Activated naive CD4-positive, alpha-beta T cell treated with anti-CD3 and anti-CD28 coated beads for 36 hours (primary cell): ENCODE data around the gene KLF7. TPM values are rescaled to one million over a fixed set of nuclear protein-coding genes. Genes with fewer than 3 reads are reported as not detected.

ENCODE experiments used
- CTCF ChIA-PET: fragments of 350-600 bp; sonication (Branson Sonifier 250); formaldehyde crosslinking; loops from one replicate; lab custom pipeline; 2021; ENCODE audit warnings: antibody characterized with exemption; lab: Charles Lee
- DNase-seq: peaks from one replicate; pipeline ENCODE4 v3.0.0-alpha.2; 2020
- H3K27ac Mint-ChIP-seq: one replicate; pipeline ENCODE4 v1.8.0; 2021; ENCODE audit warnings: mild to moderate bottlenecking, mixed read lengths
- H3K27me3 Mint-ChIP-seq: one replicate; pipeline ENCODE4 v1.8.0; 2021; ENCODE audit warnings: low read depth, mixed read lengths
- H3K36me3 Mint-ChIP-seq: one replicate; pipeline ENCODE4 v1.8.0; 2021; ENCODE audit warnings: low read depth, mixed read lengths
- H3K4me1 Mint-ChIP-seq: one replicate; pipeline ENCODE4 v1.8.0; 2021; ENCODE audit warnings: low read depth, mixed read lengths
- H3K4me3 Mint-ChIP-seq: one replicate; pipeline ENCODE4 v1.8.0; 2021; ENCODE audit warnings: mild to moderate bottlenecking, moderate library complexity, mixed read lengths
- H3K9me3 Mint-ChIP-seq: one replicate; pipeline ENCODE4 v1.8.0; 2021; ENCODE audit warnings: mixed read lengths
- intact Hi-C: fragments of 100-400 bp; cut with micrococcal nuclease; formaldehyde crosslinking; loops from one replicate; pipeline ENCODE4 v1.15.1; 2023
- total RNA-seq, 2 experiments: library from RNA; stranded (reverse); gene quantifications; one replicate each; pipeline ENCODE4 v1.2.3, GENCODE V29; 2021

Gene KLF7
- total RNA-seq, 2 experiments from 2014 or later = 30.1 to 32.2 TPM

DNA sequence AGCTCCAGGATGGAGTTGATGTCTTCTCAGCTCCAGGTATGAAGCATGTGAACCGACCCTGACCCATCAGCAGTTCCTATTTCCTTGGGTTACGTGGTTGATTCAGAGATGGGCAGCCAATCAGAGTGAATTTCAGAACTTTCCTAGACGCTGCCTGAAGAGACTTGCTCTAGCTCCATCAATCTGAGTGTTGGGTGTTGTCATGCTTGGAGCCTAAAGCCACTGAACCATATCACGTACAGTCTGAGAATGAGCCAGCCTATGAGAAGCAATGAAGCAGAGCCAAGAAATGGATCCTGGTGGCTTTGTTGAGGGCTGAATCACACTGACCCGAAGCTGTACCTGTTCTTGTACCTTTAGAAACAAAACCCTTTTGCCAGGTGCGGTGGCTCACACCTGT is 19.6 kb upstream of the KLF7 start:
- CTCF ChIA-PET = no interaction called here
- peaks cover 5% of the 10 kb centered on the region for H3K4me1 Mint-ChIP-seq
- H3K9me3 Mint-ChIP-seq = peaks cover 1% of the 10 kb centered on the region
- H3K36me3 Mint-ChIP-seq = peaks cover 1% of the 10 kb centered on the region
- no peak overlapping the region for H3K4me3 Mint-ChIP-seq
- DNase-seq = no peak
- intact Hi-C loops = loop anchor here (2.0 kb wide), 1 partner anchor 39 kb away; no protein-coding TSS in a partner anchor
- no peak overlapping the region for H3K27ac Mint-ChIP-seq
- no peaks in the 10 kb centered on the region for H3K27me3 Mint-ChIP-seq

DNA sequence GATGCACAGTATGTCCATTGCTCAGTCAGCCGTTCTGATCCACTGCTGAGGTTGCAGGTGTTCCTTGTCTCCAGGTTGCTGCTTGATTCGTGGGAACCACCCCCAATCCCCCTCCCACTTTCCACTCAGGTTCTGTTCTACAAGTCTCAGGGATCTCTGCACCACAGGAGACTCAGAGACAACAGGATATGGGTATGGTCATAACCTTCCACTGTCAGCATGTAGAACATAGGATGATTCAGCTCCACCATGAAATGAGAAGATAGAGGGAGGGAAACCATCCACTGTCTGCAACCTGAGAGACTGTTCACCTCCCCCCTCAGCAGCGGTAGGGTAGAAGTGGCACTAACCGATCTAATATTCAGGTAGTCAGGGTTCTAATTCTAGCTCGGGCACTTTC is 19.0 kb upstream of the KLF7 start:
- Mint-ChIP-seq H3K36me3 (peaks cover 1% of the 10 kb centered on the region), H3K4me1 (peaks cover 5% of the 10 kb centered on the region), H3K4me3 (no peak overlapping the region), H3K27me3 (no peaks in the 10 kb centered on the region), H3K27ac (no peak overlapping the region), H3K9me3 (peaks cover 1% of the 10 kb centered on the region)
- CTCF ChIA-PET = no interaction called here
- DNase-seq = peak; percentile 11
- intact Hi-C loops = loop anchor here (2.0 kb wide), 1 partner anchor 40 kb away; no protein-coding TSS in a partner anchor

DNA sequence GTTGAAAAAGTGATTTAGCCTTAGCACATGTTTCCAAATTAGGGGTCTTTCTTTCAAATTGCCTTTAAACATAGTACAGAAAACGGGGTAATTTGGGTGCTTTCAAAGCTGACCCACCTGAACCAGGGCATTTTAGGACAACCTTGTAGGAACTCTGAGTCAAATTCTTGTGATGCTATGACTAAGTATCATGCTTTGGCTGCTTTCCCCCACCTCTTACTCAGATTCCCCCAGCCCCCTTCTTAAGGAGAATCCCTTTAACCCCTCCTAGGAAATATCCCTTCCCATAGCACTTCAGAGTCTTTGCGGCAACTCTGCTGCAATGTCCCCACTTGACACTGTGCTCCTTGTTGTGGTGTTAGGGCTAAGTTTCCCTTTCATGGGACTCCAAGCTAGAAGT is 18.6 kb upstream of the KLF7 start:
- H3K4me3 Mint-ChIP-seq = no peak overlapping the region

DNA sequence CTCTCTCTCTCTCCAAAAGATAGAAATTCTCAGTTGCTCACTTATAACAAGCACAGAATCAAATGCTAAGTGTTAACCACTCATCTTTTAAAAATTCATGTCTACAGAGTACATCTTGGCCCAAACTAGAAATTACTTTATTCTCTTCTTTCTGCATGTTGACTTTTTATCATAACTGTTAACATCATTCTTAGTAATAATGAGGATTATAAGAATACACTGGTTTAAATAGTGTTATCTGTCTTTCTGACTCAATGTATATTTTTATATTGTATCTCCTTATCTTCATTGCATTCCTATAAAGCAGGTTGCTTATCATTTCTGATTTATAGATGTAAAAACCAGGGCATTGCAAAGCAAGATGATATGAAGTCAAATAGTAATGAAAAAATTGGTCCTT is 17.8 kb upstream of the KLF7 start:
- intact Hi-C loops = no loop called here
- Mint-ChIP-seq H3K4me1 (peaks cover 5% of the 10 kb centered on the region), H3K27me3 (no peaks in the 10 kb centered on the region), H3K9me3 (peaks cover 1% of the 10 kb centered on the region), H3K4me3 (no peak overlapping the region), H3K27ac (no peak overlapping the region), H3K36me3 (peaks cover 1% of the 10 kb centered on the region)
- DNase-seq = no peak
- CTCF ChIA-PET = no interaction called here

More for the DNA sequence above, 18.6 kb upstream of the KLF7 start:
- peaks cover 1% of the 10 kb centered on the region for H3K9me3 Mint-ChIP-seq
- H3K27ac Mint-ChIP-seq = no peak overlapping the region
- no peaks in the 10 kb centered on the region for H3K27me3 Mint-ChIP-seq
- no peak for DNase-seq
- CTCF ChIA-PET = no interaction called here
- H3K4me1 Mint-ChIP-seq = peaks cover 5% of the 10 kb centered on the region
- intact Hi-C loops = loop anchor here (2.0 kb wide), 1 partner anchor 40 kb away; no protein-coding TSS in a partner anchor
- H3K36me3 Mint-ChIP-seq = peaks cover 1% of the 10 kb centered on the region

DNA sequence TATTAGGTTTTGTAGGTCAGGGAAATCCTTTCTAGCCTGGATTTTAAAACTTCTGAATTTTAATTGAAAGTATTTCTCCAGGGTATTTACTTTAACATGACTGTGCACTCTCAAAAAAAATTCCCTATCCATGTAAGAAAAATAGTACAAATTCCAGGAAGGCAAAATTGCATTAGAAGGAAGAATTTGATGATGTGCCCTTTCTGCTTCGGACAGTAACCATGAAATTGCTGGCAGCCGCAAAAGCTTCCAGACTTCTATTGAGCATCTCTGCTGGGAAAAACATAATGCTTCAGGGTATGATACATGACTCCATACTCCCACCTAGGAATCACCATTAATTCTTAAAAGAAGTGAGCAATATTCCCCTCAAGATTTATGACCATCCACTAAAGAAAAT is 17.2 kb upstream of the KLF7 start:
- Mint-ChIP-seq H3K36me3 (peaks cover 1% of the 10 kb centered on the region), H3K4me3 (no peak overlapping the region)
- intact Hi-C loops = no loop called here

DNA sequence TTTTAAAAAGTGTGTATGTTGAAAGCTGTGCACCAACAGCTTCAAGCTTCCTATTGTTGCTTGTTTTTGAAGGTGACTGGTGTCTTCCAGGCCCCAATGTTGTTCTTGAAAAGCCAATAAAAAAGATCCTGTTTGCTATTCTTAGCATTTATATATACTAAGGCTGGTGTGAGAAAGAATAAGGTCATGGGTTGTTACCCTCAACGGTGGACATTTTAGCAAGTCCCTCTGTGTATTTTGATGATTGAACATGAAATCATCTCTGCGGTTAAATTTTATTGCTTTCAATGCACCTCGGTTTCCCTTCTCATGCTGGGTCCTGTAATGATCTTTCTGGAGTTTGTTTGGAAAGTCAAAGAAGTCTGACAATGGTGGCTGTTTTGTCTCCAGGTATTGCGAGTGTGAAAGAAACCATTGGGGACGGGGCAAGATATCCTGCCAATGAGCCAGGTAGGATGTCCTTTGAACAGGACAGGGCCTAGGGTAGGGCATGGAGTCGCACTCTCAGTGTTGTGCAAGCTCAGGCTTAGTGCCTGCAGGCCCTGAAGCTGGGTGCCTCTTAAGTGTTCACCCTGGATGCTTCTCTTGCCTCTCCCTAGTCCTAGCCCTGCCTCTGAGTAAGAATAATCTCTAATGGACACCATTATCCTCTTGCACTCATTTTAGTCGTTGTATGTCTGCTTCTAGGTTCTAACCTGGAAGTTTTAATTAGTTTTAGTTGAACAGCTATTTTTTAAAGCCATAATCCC is 16.0 kb upstream of the KLF7 start:
- Mint-ChIP-seq H3K27ac (no peak overlapping the region), H3K27me3 (no peaks in the 10 kb centered on the region), H3K4me1 (peaks cover 7% of the 10 kb centered on the region), H3K4me3 (no peak overlapping the region), H3K36me3 (peaks cover 1% of the 10 kb centered on the region), H3K9me3 (peaks cover 1% of the 10 kb centered on the region)
- intact Hi-C loops = no loop called here
- CTCF ChIA-PET = interaction anchor here (1.5 kb wide), 1 partner anchor 21 kb away, joined by 4 read pairs; no protein-coding TSS in a partner anchor
- no peak for DNase-seq

More for the DNA sequence above, 17.2 kb upstream of the KLF7 start:
- no peak for DNase-seq
- H3K27me3 Mint-ChIP-seq = no peaks in the 10 kb centered on the region
- H3K27ac Mint-ChIP-seq = no peak overlapping the region
- peaks cover 5% of the 10 kb centered on the region for H3K4me1 Mint-ChIP-seq
- CTCF ChIA-PET = no interaction called here
- peaks cover 1% of the 10 kb centered on the region for H3K9me3 Mint-ChIP-seq

DNA sequence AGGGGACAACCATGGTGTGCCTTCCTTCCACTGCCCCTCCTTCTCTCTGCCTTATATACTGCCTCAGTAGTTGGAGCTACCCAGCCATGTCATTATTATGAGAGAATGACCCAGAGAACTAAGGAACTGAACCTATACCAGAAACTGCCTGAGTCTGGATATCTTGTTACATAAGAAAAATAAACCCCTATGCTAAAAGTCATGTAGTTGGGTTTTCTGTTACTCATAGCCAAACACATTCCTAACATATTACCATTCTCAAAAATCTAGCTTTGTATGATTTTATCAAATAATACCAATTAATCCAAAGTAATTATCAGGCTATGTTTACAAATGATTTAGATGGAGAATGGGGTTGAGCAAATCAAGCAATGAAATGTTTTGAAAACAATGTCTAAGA is 15.0 kb upstream of the KLF7 start:
- peaks cover 11% of the 10 kb centered on the region for H3K4me1 Mint-ChIP-seq
- no peak overlapping the region for H3K4me3 Mint-ChIP-seq
- CTCF ChIA-PET = interaction anchor here (0.7 to 1.5 kb wide), 2 partner anchors 22 to 24 kb away, joined by 4 read pairs; no protein-coding TSS in a partner anchor
- intact Hi-C loops = no loop called here
- H3K27ac Mint-ChIP-seq = no peak overlapping the region
- no peaks in the 10 kb centered on the region for H3K36me3 Mint-ChIP-seq
- no peaks in the 10 kb centered on the region for H3K27me3 Mint-ChIP-seq
- DNase-seq = no peak
- no peaks in the 10 kb centered on the region for H3K9me3 Mint-ChIP-seq

DNA sequence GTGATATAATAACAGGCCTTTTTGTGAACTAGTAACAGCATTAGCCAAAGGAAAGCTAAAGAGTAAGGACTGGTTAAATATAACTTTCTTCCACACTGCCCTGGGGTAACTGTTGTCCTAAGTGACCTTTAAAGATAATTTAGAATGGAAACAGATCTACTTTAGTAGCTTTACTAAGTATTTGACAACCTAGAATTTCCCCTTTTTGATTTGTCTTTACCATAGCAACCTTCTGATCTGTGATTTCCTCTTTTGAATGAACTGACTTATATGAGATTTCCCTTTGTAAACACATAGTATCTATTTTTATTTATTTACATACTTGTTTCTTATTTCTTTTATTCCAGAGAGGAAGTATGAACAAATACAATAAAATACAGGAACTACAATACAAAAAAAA is 10.5 kb upstream of the KLF7 start:
- intact Hi-C loops = no loop called here
- Mint-ChIP-seq H3K36me3 (no peaks in the 10 kb centered on the region), H3K27me3 (no peaks in the 10 kb centered on the region), H3K4me3 (no peak overlapping the region), H3K27ac (no peak overlapping the region), H3K9me3 (no peaks in the 10 kb centered on the region), H3K4me1 (peaks cover 14% of the 10 kb centered on the region)
- CTCF ChIA-PET = interaction anchor here (1.0 to 1.4 kb wide), 2 partner anchors 11 to 15 kb away, joined by 3 read pairs; partner anchors contain the start of gene KLF7
- no peak for DNase-seq

DNA sequence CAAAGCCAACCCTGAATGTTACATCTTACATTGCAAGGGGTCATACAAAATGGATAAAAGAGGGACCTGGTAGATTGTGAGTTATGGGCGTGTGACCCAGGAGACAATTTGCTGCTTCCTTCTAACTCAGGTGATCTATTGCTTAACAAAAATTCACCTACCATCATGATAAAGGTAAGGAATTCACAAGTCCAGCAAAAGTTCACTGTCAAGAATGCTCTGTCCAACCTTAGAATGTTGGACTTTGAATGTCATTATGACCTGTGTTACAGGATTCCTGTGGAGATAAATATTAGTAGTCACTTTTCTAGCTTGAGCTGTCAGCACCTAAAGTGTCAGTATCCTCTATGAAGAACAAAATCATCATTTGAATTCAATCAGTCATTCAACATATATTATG is 7.9 kb upstream of the KLF7 start:
- H3K36me3 Mint-ChIP-seq = no peaks in the 10 kb centered on the region
- no peaks in the 10 kb centered on the region for H3K9me3 Mint-ChIP-seq
- H3K4me3 Mint-ChIP-seq = no peak overlapping the region
- peaks cover 14% of the 10 kb centered on the region for H3K4me1 Mint-ChIP-seq
- intact Hi-C loops = loop anchor here (2.0 kb wide), 2 partner anchors 49 to 137 kb away; no protein-coding TSS in a partner anchor
- H3K27me3 Mint-ChIP-seq = no peaks in the 10 kb centered on the region
- CTCF ChIA-PET = no interaction called here
- H3K27ac Mint-ChIP-seq = no peak overlapping the region
- no peak for DNase-seq

DNA sequence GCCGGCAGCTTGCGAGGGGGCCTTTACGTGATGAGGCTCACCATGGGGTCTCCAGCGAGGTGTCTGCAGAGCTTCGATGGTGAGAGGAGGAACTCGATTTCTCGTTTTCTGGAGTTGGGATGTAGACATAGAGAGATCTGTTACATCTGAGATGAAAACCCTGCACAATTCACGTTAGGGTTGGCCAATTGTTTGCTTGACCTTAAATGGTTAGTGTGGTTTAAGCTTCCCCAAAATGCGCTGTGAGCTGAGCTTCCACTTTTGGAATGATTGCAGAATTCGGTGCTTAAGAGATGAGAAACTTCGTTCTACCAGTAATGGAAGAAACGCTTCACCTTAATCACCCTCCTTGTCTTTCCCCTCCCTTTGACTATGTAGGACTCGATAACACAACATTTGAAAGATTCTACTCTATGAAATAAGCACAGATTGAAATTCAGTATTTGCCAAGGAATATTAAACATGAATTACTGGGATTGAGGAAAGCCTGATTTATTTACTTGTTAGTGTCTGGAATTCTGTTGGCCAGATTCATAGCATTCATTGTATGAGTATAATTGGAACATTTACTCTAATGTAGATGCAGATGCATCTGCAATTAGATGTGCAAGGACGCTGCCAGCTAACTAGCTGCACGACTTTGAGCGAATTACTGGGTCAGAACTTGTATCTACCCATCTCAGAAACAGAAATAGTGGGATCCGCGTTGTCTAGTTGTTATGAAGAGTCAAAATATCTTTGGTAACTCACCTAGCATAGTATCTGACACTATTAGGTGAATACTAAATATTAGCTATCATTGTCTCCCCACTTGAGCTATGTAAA is 1.6 kb upstream of the KLF7 start:
- Mint-ChIP-seq H3K27ac (peak overlapping the region; percentile 96), H3K36me3 (peaks cover 6% of the 10 kb centered on the region), H3K4me3 (peak overlapping the region; percentile 95), H3K27me3 (no peaks in the 10 kb centered on the region), H3K9me3 (no peaks in the 10 kb centered on the region), H3K4me1 (peaks cover 30% of the 10 kb centered on the region)
- CTCF ChIA-PET = interaction anchor here (0.8 to 1.4 kb wide), 4 partner anchors 25 to 119 kb away, joined by 3 to 5 read pairs (median 4); no protein-coding TSS in a partner anchor
- intact Hi-C loops = loop anchor here (1.0 to 10.0 kb wide), 8 partner anchors 58 to 857 kb away; partner anchors contain the start of genes METTL21A and PLEKHM3
- peak; percentile 59 for DNase-seq

DNA sequence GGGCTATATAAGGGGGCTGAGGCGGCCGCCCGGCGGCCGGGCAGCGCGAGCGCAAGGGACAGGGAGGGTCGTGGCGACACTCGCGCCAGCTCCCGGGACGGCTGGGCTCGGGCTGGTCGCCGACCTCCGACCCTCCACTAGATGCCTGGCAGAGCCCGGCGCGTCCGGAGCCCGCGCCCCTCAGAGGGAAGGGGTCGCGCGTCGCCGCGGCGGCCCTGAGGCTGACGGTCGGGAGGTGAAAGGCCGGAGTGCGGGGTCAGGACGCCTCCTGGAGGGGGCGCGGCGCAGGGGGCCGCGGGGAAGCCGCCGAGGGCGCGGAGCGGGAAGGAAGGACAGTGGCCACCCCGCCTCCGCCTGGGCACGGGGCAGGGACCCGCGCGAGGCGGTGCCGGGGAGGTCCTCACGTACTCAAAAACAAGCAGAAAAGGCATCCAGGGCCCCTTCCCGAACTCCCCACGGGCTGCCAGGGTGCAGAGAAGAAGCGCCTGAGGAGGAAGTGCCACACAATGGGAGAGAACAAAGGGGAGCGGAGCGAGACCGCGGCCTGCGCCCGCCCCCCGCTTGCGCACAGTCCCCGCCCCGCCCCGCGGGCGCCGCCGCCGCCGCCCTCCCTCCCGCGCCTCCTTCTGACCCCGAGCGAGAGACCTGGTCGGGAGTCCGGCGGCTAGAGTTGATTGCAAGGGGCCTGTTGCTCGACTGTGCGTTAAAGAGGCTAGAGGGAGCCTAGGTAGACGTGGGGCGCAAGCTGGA is 776 bp upstream of the KLF7 start:
- peaks cover 38% of the 10 kb centered on the region for H3K4me1 Mint-ChIP-seq
- H3K4me3 Mint-ChIP-seq = peak overlapping the region; percentile 95
- DNase-seq = peak; percentile 71
- intact Hi-C loops = loop anchor here (1.0 to 10.0 kb wide), 15 partner anchors 43 to 858 kb away; partner anchors contain the start of genes CCNYL1, CREB1, FASTKD2 and MDH1B
- H3K27me3 Mint-ChIP-seq = no peaks in the 10 kb centered on the region
- peaks cover 6% of the 10 kb centered on the region for H3K36me3 Mint-ChIP-seq
- H3K27ac Mint-ChIP-seq = peak overlapping the region; percentile 96
- no peaks in the 10 kb centered on the region for H3K9me3 Mint-ChIP-seq
- CTCF ChIA-PET = interaction anchor here (0.8 to 2.1 kb wide), 7 partner anchors 10 to 118 kb away, joined by 3 to 11 read pairs (median 4); no protein-coding TSS in a partner anchor
